RCC 7860 (cell line): ENCODE results near the gene LHPP.

Experiments used
- DNase-seq: peaks from one replicate; pipeline ENCODE4 v3.0.0-alpha.2; 2015; ENCODE audit warnings: low spot score
- FAIRE-seq: peaks from 2 replicates; lab custom pipeline; 2012; peaks lifted over from hg19 to GRCh38; lab: Jason Lieb, UNC

LHPP gene

GRCh38 chr10:124517931-124518330 lies 56.3 kb downstream of the LHPP start:
- no peak for DNase-seq
- FAIRE-seq: no peak

- DNase-seq (no peak), FAIRE-seq (no peak)
Measured at GRCh38 chr10:124518366-124518765, 56.7 kb downstream of the LHPP start.

- no peak for DNase-seq
- no peak for FAIRE-seq
Measured at GRCh38 chr10:124520558-124521428, 59.2 kb downstream of the LHPP start.

- no peak for DNase-seq
- no peak for FAIRE-seq
Measured at GRCh38 chr10:124521429-124521871, 59.8 kb downstream of the LHPP start.

- DNase-seq (no peak), FAIRE-seq (no peak)
Measured at GRCh38 chr10:124522131-124522932, 60.7 kb downstream of the LHPP start.

GRCh38 chr10:124522933-124523871 lies 61.6 kb downstream of the LHPP start:
- no peak for FAIRE-seq
- no peak for DNase-seq

- no peak for DNase-seq
Measured at GRCh38 chr10:124523901-124524300, 62.3 kb downstream of the LHPP start.

GRCh38 chr10:124524991-124525653 lies 63.5 kb downstream of the LHPP start:
- FAIRE-seq (no peak), DNase-seq (no peak)

More at GRCh38 chr10:124523901-124524300, 62.3 kb downstream of the LHPP start:
- no peak for FAIRE-seq

- DNase-seq (no peak), FAIRE-seq (no peak)
Measured at GRCh38 chr10:124525751-124526600, 64.4 kb downstream of the LHPP start.

GRCh38 chr10:124526621-124527267 lies 65.1 kb downstream of the LHPP start:
- DNase-seq (no peak), FAIRE-seq (no peak)

GRCh38 chr10:124527874-124528395 lies 66.3 kb downstream of the LHPP start:
- FAIRE-seq (no peak), DNase-seq (no peak)

- no peak for DNase-seq
- FAIRE-seq: no peak
Measured at GRCh38 chr10:124529661-124530214, 68.1 kb downstream of the LHPP start.

GRCh38 chr10:124530215-124530665 lies 68.6 kb downstream of the LHPP start:
- DNase-seq: peak; percentile 56
- FAIRE-seq: no peak

GRCh38 chr10:124530816-124531215 lies 69.2 kb downstream of the LHPP start:
- FAIRE-seq: no peak
- no peak for DNase-seq

GRCh38 chr10:124532106-124532641 lies 70.6 kb downstream of the LHPP start:
- DNase-seq (no peak), FAIRE-seq (no peak)

GRCh38 chr10:124532788-124533187 lies 71.2 kb downstream of the LHPP start:
- FAIRE-seq (no peak), DNase-seq (no peak)

- DNase-seq: no peak
Measured at GRCh38 chr10:124533266-124533665, 71.6 kb downstream of the LHPP start.

More at GRCh38 chr10:124533266-124533665, 71.6 kb downstream of the LHPP start:
- no peak for FAIRE-seq
